Kidney (tissue), 14 donors: ENCODE data around the gene ARL2. TPM values are rescaled to one million over a fixed set of nuclear protein-coding genes. Genes with fewer than 3 reads are reported as not detected.
A peak's percentile ranks its signal among the peaks of the same experiment; 100 is the strongest.

Experiments used
- DNase-seq, 5 donors: peaks; one replicate each; pipeline ENCODE4 v3.0.0-alpha.2; 2013 to 2020
- FAIRE-seq: peaks from 2 replicates; lab custom pipeline; 2012; peaks lifted over from hg19 to GRCh38; lab: Jason Lieb, UNC
- H3K27ac ChIP-seq, 2 donors: one replicate each; pipeline ENCODE4 v1.7.0; 2013; ENCODE audit warnings: low read depth in 2 of 2, low read length in 2 of 2, inconsistent platforms in 1 of 2
- H3K27me3 ChIP-seq: one replicate; pipeline ENCODE4 v1.7.1; 2013; ENCODE audit warnings: low read length, inconsistent platforms; ENCODE audit not compliant: control insufficient read depth, insufficient read depth
- H3K36me3 ChIP-seq, 3 donors: one replicate each; pipeline versions ENCODE4 v1.7.0 to v1.7.1; 2013; ENCODE audit warnings: low read length in 3 of 3, control low read depth in 1 of 3, inconsistent platforms in 1 of 3; ENCODE audit not compliant: insufficient read depth in 3 of 3, control insufficient read depth in 2 of 3
- H3K4me1 ChIP-seq, 3 donors: one replicate each; pipeline versions ENCODE4 v1.7.0 to v1.7.1; 2013; ENCODE audit warnings: low read length in 3 of 3, inconsistent platforms in 1 of 3, low read depth in 1 of 3; ENCODE audit not compliant: control insufficient read depth in 2 of 3, insufficient read depth in 2 of 3
- H3K4me3 ChIP-seq, 3 donors: one replicate each; pipeline versions ENCODE4 v1.7.0 to v1.8.1; 2013; ENCODE audit warnings: low read length in 3 of 3, control low read depth in 1 of 3, inconsistent platforms in 1 of 3
- H3K9ac ChIP-seq, 3 donors: one replicate each; pipeline versions ENCODE4 v1.7.0 to v1.7.1; 2013; ENCODE audit warnings: low read length in 3 of 3, control low read depth in 1 of 3, inconsistent platforms in 1 of 3
- H3K9me3 ChIP-seq, 3 donors: one replicate each; pipeline versions ENCODE4 v1.7.0 to v1.7.1; 2013; ENCODE audit warnings: low read length in 3 of 3, control low read depth in 1 of 3, inconsistent platforms in 1 of 3; ENCODE audit not compliant: control insufficient read depth in 2 of 3, insufficient read depth in 1 of 3
- intact Hi-C: fragments of 100-400 bp; cut with DNase I; formaldehyde crosslinking; loops from one replicate; pipeline ENCODE4 v1.11.1; 2022
- polyA plus RNA-seq: library from polyadenylated mRNA; stranded (reverse); fragments of 350-450 nt; fragmentation: Illumina TruSeq; extraction: RNeasy Lipid Tissue Mini Kit (QIAGEN cat#74804); gene quantifications from one replicate; pipeline ENCODE4 v1.2.3, GENCODE V29; 2014; ENCODE audit warnings: low read depth, low replicate concordance; ENCODE audit not compliant: insufficient read depth
- total RNA-seq: library from RNA; stranded (reverse); fragmentation: NEBNext Ultra II Directional; extraction: Animal tissue kit (Norgen Biotek cat#: 25700); gene quantifications from one replicate; pipeline ENCODE4 v1.2.1, GENCODE V29; 2021
- TF ChIP-seq, protein P1 (sequence below): IDR thresholded peaks from 3 replicates; pipeline ENCODE4 v1.5.1; 2012; ENCODE audit warnings: mild to moderate bottlenecking, moderate library complexity, borderline replicate concordance; ENCODE audit not compliant: insufficient read depth; ENCODE audit errors: extremely low read depth
- donor health status: control.
- donor health status: control.
- donor health status: control.
- donor health status: control.
- donor health status: control.
- donor health status: DM: yes; HTN: yes; CAD: no.
- donor health status: Normal renal cell carcinoma (clear cell type).

ARL2 gene
- total and polyA plus RNA-seq, 2 donors from 2014 or later = 91.6 to 284 TPM

DNA sequence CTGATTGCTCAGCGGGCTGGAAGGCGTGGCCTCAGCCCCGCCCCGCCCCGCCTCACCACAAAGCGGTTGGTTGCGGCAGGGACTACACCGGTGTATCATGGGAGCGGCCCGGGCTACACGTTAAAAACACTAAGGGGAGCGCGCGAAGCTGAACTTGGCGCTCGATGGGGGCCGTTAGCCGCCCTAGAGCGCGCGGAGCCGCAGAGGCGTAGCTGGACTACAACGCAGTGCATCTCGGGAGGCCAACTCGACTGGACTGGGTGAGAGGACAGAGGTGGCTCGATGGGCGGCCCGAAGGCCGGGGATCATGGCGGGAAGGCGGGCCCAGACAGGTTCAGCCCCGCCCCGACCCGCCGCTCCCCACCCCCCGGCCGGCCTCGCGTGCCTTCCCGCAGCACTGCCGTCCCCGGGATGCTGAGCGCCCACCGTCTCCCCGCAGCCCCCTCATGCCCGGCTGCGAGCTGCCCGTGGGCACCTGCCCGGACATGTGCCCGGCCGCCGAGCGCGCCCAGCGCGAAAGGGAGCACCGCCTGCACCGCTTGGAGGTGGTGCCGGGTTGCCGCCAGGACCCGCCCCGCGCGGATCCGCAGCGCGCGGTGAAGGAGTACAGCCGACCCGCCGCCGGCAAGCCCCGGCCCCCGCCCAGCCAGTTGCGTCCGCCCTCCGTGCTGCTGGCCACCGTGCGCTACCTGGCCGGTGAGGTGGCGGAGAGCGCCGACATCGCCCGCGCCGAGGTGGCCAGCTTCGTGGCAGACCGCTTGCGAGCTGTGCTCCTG lies 27.1 kb downstream of the ARL2 start, which contains the start of gene SAC3D1:
TSS of gene SAC3D1 (plus strand) at position 364 of the 776 bp plus-strand sequence. CDS start at position 447, 83 bp downstream.
- H3K36me3 ChIP-seq = peaks cover 0 to 10% (median 3%) of the 10 kb centered on the region in 3 donors
- intact Hi-C loops = no loop called here

DNA sequence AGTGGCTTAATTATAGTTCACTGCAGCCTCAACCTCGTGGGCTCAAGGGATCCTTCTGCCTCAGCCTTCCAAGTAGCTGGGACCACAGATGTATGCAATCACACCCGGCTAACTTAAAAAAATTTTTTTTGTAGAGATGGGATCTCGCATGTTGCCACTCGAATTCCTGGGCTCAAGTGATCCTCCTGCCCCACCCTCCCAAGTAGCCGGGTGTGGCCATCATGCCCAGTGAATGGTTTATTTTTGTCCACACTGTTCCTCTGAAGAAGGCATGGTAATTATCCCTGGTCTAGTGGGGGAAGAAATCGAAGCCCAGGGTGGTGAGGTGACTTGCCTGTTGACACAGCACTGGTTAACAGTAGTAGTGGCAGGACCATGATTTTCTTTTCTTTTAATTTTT lies 28.9 kb downstream of the ARL2 start:
- peaks cover 0 to 7% (median 0%) of the 10 kb centered on the region in 3 donors for H3K4me1 ChIP-seq
- H3K27ac ChIP-seq = no peak overlapping the region
- no peak overlapping the region for H3K9ac ChIP-seq
- TF ChIP-seq, protein P1, sequence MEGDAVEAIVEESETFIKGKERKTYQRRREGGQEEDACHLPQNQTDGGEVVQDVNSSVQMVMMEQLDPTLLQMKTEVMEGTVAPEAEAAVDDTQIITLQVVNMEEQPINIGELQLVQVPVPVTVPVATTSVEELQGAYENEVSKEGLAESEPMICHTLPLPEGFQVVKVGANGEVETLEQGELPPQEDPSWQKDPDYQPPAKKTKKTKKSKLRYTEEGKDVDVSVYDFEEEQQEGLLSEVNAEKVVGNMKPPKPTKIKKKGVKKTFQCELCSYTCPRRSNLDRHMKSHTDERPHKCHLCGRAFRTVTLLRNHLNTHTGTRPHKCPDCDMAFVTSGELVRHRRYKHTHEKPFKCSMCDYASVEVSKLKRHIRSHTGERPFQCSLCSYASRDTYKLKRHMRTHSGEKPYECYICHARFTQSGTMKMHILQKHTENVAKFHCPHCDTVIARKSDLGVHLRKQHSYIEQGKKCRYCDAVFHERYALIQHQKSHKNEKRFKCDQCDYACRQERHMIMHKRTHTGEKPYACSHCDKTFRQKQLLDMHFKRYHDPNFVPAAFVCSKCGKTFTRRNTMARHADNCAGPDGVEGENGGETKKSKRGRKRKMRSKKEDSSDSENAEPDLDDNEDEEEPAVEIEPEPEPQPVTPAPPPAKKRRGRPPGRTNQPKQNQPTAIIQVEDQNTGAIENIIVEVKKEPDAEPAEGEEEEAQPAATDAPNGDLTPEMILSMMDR = no peak
- H3K4me3 ChIP-seq = no peak overlapping the region
- FAIRE-seq = no peak
- DNase-seq = no peak
- H3K9me3 ChIP-seq = no peaks in the 10 kb centered on the region
- peaks cover 0 to 5% (median 0%) of the 10 kb centered on the region in 3 donors for H3K36me3 ChIP-seq
- intact Hi-C loops = no loop called here
- H3K27me3 ChIP-seq = no peaks in the 10 kb centered on the region

More for the DNA sequence above, 27.1 kb downstream of the ARL2 start, which contains the start of gene SAC3D1:
- H3K4me3 ChIP-seq = peak within 1 kb of the TSS; percentile 31 to 73 (median 64)
- FAIRE-seq (no peak), DNase-seq (peak; percentile 96 to 98 (median 96))
- peaks cover 0 to 3% (median 0%) of the 10 kb centered on the region in 3 donors for H3K4me1 ChIP-seq
- TF ChIP-seq, protein P1 = no peak
- H3K27ac ChIP-seq = peak within 1 kb of the TSS; percentile 71 to 93
- peak within 1 kb of the TSS in 2 of 3 donors; percentile 42 to 61 for H3K9ac ChIP-seq
- no peaks in the 10 kb centered on the region for H3K9me3 ChIP-seq
- H3K27me3 ChIP-seq = no peaks in the 10 kb centered on the region

DNA sequence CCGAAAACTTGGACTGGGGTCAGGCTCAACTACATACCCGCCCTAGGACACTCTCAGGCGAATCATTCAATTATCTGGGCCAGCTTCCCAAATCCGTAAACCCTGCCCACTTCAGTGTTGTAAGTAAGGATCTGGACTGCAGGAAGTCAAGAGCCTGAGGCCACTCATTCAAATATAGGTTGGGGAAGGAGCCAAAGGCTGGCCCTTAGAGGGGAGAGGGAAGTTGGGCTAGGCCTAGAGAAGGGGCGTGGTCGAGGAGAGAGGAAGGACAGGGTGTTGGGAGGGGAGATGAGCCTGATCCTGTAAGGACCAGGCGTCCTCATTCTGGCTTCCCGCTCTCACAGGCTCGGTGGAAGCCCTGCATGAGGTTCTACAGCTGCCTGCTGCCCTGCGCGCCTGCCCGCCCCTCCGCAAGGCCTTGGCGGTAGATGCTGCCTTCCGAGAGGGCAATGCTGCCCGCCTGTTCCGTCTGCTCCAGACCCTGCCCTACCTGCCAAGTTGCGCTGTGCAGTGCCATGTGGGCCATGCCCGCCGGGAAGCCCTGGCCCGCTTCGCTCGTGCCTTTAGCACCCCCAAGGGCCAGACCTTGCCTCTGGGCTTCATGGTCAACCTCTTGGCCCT lies 30.0 kb downstream of the ARL2 start:
- no peaks in the 10 kb centered on the region for H3K9me3 ChIP-seq
- H3K27me3 ChIP-seq = no peaks in the 10 kb centered on the region
- no peak overlapping the region for H3K9ac ChIP-seq
- no peak overlapping the region for H3K27ac ChIP-seq
- H3K4me3 ChIP-seq = no peak overlapping the region
- intact Hi-C loops = no loop called here
- H3K4me1 ChIP-seq = peaks cover 0 to 7% (median 0%) of the 10 kb centered on the region in 3 donors
- TF ChIP-seq, protein P1 = no peak
- FAIRE-seq (no peak), DNase-seq (no peak)
- H3K36me3 ChIP-seq = no peaks in the 10 kb centered on the region
